PC-9 (cell line): ENCODE results near the gene VPS37B.

Experiments
- EZH2 ChIP-seq: fragments of 200-600 bp; sonication (generic); IDR thresholded peaks from 2 replicates; pipeline ENCODE4 v1.8.0; 2017; ENCODE audit warnings: antibody characterized with exemption, low read depth
- TF ChIP-seq, protein P1 (sequence below): fragments of 200-600 bp; sonication (generic); conservative IDR thresholded peaks from 2 replicates; pipeline ENCODE4 v1.6.1; 2017; ENCODE audit warnings: mixed run types, antibody characterized with exemption, mild to moderate bottlenecking, moderate library complexity

DNA sequence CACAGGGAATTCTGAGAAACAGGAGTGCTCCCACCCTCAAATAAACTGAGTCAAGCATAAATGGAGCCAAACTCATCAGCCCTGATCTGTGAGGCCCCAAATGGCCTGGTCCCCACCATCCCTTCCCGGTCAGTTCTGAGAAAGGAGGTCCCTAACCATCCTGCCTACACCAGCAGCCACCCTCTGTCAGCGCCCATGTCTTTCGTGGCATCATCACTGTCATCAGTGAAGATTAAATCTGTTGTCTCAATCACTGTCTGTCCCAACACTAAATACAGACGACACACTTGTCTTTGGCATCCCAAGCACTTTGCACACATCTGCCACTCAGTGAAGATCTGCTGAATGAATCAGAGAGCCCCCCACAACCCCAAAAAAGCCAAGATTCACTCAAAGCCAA, 22.4 kb downstream of the VPS37B start:
- TF ChIP-seq, protein P1, sequence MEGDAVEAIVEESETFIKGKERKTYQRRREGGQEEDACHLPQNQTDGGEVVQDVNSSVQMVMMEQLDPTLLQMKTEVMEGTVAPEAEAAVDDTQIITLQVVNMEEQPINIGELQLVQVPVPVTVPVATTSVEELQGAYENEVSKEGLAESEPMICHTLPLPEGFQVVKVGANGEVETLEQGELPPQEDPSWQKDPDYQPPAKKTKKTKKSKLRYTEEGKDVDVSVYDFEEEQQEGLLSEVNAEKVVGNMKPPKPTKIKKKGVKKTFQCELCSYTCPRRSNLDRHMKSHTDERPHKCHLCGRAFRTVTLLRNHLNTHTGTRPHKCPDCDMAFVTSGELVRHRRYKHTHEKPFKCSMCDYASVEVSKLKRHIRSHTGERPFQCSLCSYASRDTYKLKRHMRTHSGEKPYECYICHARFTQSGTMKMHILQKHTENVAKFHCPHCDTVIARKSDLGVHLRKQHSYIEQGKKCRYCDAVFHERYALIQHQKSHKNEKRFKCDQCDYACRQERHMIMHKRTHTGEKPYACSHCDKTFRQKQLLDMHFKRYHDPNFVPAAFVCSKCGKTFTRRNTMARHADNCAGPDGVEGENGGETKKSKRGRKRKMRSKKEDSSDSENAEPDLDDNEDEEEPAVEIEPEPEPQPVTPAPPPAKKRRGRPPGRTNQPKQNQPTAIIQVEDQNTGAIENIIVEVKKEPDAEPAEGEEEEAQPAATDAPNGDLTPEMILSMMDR = no peak
- TF ChIP-seq EZH2 = no peak
